Measurements from ENCODE around the gene PRSS23.
A peak's percentile ranks its signal among the peaks of the same experiment; 100 is the strongest.

PRSS23 gene

DNA sequence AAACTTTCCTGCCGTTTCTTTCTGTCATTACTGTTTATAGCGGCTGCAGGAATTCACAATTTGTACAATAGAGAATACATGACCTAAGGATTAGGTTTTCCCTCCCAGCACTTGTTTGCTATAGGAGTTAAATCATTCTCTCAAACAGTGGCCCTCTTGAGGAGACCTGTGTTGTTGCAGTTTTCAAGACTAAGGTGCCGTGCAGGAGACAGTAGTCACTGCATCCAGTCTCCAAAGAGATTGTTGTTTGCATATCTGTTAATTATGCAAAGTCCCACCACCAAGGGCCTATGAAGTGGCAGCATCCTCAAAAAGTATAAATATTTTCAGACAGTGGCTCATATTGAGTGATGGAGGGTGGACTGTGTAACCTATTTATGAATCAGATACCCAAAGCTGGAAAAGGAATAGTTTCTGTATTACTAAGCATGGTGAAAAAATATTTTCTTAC lies 2.3 kb downstream of the PRSS23 start:
- TF ChIP-seq, protein P1, sequence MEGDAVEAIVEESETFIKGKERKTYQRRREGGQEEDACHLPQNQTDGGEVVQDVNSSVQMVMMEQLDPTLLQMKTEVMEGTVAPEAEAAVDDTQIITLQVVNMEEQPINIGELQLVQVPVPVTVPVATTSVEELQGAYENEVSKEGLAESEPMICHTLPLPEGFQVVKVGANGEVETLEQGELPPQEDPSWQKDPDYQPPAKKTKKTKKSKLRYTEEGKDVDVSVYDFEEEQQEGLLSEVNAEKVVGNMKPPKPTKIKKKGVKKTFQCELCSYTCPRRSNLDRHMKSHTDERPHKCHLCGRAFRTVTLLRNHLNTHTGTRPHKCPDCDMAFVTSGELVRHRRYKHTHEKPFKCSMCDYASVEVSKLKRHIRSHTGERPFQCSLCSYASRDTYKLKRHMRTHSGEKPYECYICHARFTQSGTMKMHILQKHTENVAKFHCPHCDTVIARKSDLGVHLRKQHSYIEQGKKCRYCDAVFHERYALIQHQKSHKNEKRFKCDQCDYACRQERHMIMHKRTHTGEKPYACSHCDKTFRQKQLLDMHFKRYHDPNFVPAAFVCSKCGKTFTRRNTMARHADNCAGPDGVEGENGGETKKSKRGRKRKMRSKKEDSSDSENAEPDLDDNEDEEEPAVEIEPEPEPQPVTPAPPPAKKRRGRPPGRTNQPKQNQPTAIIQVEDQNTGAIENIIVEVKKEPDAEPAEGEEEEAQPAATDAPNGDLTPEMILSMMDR (IDR thresholded peaks at IDR 0.05), result peak; percentile 33
- no peak for DNase-seq (ENCODE audit: low spot score)
- Histone ChIP-seq H3K27ac (peak overlapping the region; percentile 82 to 92), H3K4me3 (peak overlapping the region; percentile 93)

DNA sequence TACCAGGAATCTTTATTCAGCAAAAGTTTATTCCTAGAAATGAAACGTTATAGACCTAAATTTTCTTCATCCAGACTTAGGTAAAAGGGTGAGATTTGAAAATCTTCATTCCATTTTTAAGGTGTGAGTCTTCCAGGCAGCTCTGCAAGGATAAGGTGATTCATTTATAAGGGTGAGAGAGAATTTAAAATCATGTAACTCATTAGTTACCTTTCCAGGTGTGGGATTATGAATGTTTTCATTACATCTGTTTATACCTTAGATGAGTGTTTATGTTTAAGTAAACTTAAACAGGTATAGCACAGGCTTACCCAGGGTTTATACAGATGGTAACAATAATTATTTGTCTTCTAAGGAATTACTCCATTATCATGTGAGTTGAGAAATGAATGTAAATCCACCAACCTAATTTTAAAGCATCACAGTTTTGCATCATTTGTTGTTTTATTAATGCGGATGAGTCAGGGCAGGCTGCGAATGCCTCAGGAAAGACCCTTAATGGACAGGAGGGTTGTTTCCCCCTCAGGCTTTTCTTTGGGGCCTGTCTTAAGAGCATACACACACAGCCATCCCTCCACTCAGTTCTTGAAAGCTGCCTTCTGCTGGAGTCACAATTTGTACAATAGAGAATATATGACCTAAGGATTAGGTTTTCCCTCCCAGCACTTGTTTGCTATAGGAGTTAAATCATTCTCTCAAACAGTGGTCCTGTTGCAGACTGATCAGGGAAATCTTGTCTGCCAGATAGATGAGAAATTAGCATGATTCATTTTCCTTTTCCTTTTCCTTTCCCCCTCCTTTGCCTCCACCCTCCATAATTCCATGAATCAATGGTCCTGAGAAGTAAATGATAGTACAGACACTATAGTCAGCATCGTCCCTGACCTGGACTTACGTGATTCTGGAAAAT lies 3.0 kb downstream of the PRSS23 start:
- H3K27ac ChIP-seq, result peak overlapping the region; percentile 31 to 92
- peak overlapping the region; percentile 93 for H3K4me3 ChIP-seq
- DNase-seq (ENCODE audit: low spot score), result no peak
- TF ChIP-seq, protein P1 (IDR thresholded peaks at IDR 0.05), result no peak

DNA sequence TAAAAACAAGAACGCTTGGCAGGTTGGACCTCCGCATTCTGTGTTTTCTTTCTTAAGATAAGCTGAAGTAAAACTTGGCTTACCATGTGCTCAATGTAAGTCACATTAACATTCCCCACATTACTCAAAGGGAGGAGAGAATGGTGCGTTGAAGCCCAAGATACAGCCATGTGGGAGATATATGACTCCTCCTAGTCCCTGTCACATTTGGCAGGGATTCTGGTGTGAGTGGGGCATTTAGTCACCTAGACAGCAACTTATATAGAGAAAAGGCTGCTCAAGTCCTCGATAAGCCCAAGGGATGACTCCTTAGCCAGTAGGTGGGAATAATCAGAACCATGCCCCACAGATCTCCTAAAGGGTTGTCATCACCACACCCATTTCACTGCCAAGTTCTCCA lies 4.6 kb downstream of the PRSS23 start:
- DNase-seq (ENCODE audit: low spot score), result no peak
- TF ChIP-seq, protein P1 (IDR thresholded peaks at IDR 0.05), result no peak
- Histone ChIP-seq H3K27ac (peak overlapping the region; percentile 10 to 73), H3K4me3 (peak overlapping the region; percentile 11)

DNA sequence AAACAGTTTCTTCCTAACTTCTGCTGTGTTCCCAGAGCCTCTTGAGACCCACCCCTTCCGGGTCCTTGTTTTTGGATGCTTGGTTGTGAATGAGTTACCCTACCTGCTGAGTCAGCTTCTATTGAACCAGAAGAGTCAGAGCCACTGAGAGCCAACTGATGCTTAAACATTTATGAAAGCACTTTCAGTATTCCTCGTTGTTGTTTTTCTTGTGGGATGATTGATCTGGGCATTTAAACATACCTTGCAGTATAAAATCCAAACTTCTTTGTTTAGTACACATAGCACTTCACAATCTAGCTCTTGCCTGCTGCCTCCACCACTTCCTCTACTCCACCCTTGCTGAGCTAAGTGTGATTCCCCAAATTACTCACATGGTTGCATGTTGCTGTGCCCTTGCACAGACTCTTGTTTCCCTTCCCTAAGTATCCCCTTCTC lies 5.5 kb downstream of the PRSS23 start:
- DNase-seq (ENCODE audit: low spot score), result no peak
- TF ChIP-seq, protein P1 (IDR thresholded peaks at IDR 0.05), result no peak
- peak overlapping the region; percentile 18 to 73 for H3K27ac ChIP-seq
- no peak overlapping the region for H3K4me3 ChIP-seq

DNA sequence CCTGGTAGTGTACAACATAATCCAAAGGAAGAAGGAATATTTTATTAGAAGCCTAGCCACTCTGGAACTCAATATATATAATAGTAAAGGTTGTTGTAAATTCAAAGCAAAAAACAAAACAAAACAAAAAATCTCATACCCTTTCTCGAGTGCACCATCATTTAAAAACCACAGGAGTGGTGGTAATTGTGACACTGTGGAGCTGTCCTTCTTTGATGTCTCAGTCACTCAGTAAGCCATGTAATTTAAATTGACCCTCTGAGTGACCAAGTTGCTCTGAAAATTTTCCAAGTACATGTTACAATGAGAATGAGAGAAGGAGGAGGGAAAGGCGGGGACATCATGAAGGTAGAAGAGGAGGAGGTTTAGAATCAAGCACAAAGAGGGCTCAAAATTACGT lies 6.6 kb downstream of the PRSS23 start:
- peak overlapping the region in 1 of 2 donors; percentile 27 for H3K27ac ChIP-seq
- no peak overlapping the region for H3K4me3 ChIP-seq
- TF ChIP-seq, protein P1 (IDR thresholded peaks at IDR 0.05), result no peak
- no peak for DNase-seq (ENCODE audit: low spot score)

DNA sequence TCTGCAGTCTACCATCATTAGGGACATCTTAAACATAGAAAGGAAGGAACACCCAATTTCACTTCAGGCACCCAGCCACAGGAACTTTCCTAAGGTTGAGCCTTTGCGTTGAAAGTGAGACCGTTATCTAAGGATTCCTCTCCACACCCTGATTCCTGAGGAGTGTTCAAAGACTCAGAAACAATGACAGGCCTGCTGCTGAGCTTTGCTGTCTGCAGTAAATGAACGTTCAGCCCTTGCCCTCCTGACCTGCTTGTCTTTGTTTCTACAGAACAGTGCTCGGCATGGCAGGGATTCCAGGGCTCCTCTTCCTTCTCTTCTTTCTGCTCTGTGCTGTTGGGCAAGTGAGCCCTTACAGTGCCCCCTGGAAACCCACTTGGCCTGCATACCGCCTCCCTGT lies 7.0 kb downstream of the PRSS23 start:
- no peak for DNase-seq (ENCODE audit: low spot score)
- peak overlapping the region in 1 of 2 donors; percentile 27 for H3K27ac ChIP-seq
- no peak overlapping the region for H3K4me3 ChIP-seq
- TF ChIP-seq, protein P1 (IDR thresholded peaks at IDR 0.05), result no peak

DNA sequence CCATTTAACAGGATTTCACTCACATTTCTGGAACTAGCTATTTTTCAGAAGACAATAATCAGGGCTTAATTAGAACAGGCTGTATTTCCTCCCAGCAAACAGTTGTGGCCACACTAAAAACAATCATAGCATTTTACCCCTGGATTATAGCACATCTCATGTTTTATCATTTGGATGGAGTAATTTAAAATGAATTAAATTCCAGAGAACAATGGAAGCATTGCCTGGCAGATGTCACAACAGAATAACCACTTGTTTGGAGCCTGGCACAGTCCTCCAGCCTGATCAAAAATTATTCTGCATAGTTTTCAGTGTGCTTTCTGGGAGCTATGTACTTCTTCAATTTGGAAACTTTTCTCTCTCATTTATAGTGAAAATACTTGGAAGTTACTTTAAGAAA lies 9.2 kb downstream of the PRSS23 start:
- H3K27ac ChIP-seq, result peak overlapping the region; percentile 41 to 63
- no peak for DNase-seq (ENCODE audit: low spot score)
- H3K4me3 ChIP-seq, result no peak overlapping the region
- TF ChIP-seq, protein P1 (IDR thresholded peaks at IDR 0.05), result no peak
